IMR-90 (cell line): ENCODE results near the gene SNRNP25. TPM values are rescaled to one million over a fixed set of nuclear protein-coding genes. Genes with fewer than 3 reads are reported as not detected.

ENCODE experiments used
- BHLHE40 ChIP-seq: fragments of 150-350 bp; IDR thresholded peaks from 2 replicates; pipeline ENCODE4 v1.6.1; 2016; ENCODE audit warnings: mild to moderate bottlenecking, low read depth, low read length
- CEBPB ChIP-seq: IDR thresholded peaks from 2 replicates; pipeline ENCODE4 v1.6.1; 2012; ENCODE audit warnings: low read depth, low read length, improper control_type of control experiment
- CTCF ChIP-seq: conservative IDR thresholded peaks from 2 replicates; pipeline ENCODE4 v1.5.1; 2012; ENCODE audit warnings: mild to moderate bottlenecking, low read depth, low read length, improper control_type of control experiment
- POLR2A ChIP-seq: IDR thresholded peaks from 2 replicates; pipeline ENCODE4 v1.6.1; 2012; ENCODE audit warnings: mild to moderate bottlenecking, low read depth, low read length
- RAD21 ChIP-seq: IDR thresholded peaks from 2 replicates; pipeline ENCODE4 v1.6.1; 2012; ENCODE audit warnings: low read length, improper control_type of control experiment
- RFX5 ChIP-seq: IDR thresholded peaks from 2 replicates; pipeline ENCODE4 v1.8.0; 2012; ENCODE audit warnings: low read depth, mild to moderate bottlenecking, low read length, moderate library complexity
- SMC3 ChIP-seq: fragments of 150-350 bp; IDR thresholded peaks from 2 replicates; pipeline ENCODE4 v1.6.1; 2016; ENCODE audit warnings: low read depth, mild to moderate bottlenecking, antibody characterized with exemption, low read length, moderate library complexity
- polyA plus RNA-seq, 3 experiments: library from polyadenylated mRNA; depleted of rRNA; stranded (reverse); fragments of >200 nt; gene quantifications; 2 replicates each; pipeline ENCODE4 v1.2.3, GENCODE V29; 2012; ENCODE audit warnings: low replicate concordance in 1 of 3
- total RNA-seq: library from RNA; depleted of rRNA; stranded (reverse); fragments of >200 nt; gene quantifications from 2 replicates; pipeline ENCODE4 v1.2.3, GENCODE V29; 2012

SNRNP25 gene
- total and polyA plus RNA-seq, 2 of the 4 experiments (the other 2 are of a cell fraction): 67.2 to 88.0 TPM

- TF ChIP-seq RFX5: no peak
- no peak for TF ChIP-seq CTCF
- TF ChIP-seq CEBPB: peak; percentile 83
- peak; percentile 57; the same call in 1 of the 2 replicates for TF ChIP-seq POLR2A
- peak; percentile 24; the same call in 1 of the 2 replicates for TF ChIP-seq RAD21
- TF ChIP-seq SMC3: peak; percentile 7; the same call in 1 of the 2 replicates
- peak; percentile 49; the same call in 1 of the 2 replicates for TF ChIP-seq BHLHE40
These were observed 31.2 kb downstream of the SNRNP25 start (continued) for GRCh38 chr16:84718-85406.
